ENCODE data around the gene LCLAT1. TPM values are rescaled to one million over a fixed set of nuclear protein-coding genes. Genes with fewer than 3 reads are reported as not detected.

LCLAT1 gene
- total and polyA plus RNA-seq, 2 of the 4 experiments (the other 2 are of a cell fraction), result 7.5 to 11.5 TPM

DNA sequence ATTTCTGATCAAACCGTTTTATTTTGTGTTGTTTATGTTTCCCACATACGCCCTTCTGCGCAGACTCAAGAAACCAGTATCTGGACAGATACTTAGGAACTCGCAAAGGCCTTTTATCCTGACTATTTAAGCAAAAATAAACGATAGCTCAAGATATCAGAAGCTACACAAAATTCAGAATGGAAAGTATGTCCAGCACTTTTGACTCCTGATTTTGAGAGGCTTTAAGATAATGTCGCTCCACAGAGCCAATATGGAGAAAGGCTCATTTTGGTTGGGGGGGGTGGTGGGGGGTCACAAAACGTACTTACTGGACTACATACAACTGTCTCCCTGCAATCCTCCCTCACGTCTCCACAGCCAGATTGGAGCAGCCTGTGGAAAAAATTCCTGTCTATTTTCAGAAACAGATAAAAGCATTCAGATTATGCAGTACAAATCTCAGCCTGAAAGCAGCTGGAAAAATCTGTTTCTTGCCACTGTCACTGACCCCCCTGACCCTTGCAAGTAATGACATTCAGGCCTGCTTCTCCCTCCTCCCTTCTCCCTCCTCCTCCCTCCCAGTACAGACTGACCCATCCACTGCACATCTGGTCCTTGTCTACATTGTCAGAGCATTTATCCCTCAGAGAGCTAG lies 34.9 kb upstream of the LCLAT1 start:
- Histone ChIP-seq H3K79me1 (ENCODE audit: low read depth in 1 of 2, low read length in 2 of 2) (peaks cover 0 to 21% of the 10 kb centered on the region in 2 experiments; a peak in 3 of 4 replicates), H2AFZ (replicated peaks; ENCODE audit: low read length, poor library complexity) (no peak overlapping the region), H2BK15ac (ENCODE audit: low read depth, low read length) (peak overlapping the region; percentile 92; the same call in 2 of the 3 replicates), H3K9me1 (ENCODE audit: insufficient read depth, low read length) (peaks cover 32% of the 10 kb centered on the region), H3K4ac (ENCODE audit: low read depth, low read length) (peak overlapping the region; percentile 73; the same call in 1 of the 2 replicates), H3K27me3 (ENCODE audit: control insufficient read depth, insufficient read depth, low read length) (no peaks in the 10 kb centered on the region), H2BK5ac (ENCODE audit: low read depth, low read length, poor library complexity, severe bottlenecking) (peak overlapping the region; percentile 77), H2AK9ac (replicated peaks; ENCODE audit: low read depth, low read length, poor library complexity) (no peak overlapping the region), H3K27ac (ENCODE audit: insufficient read depth, low read length) (peak overlapping the region; percentile 76; the same call in 1 of the 2 replicates), H2BK120ac (ENCODE audit: low read depth, low read length) (peak overlapping the region; percentile 89), H4K8ac (ENCODE audit: low read depth in 2 of 2, low read length in 2 of 2) (peak overlapping the region; percentile 44 to 80; a peak in 3 of 4 replicates), H3K9ac (ENCODE audit: low read depth, low read length) (peak overlapping the region; percentile 37), H3K23ac (ENCODE audit: low read depth, low read length) (no peak overlapping the region), H4K5ac (ENCODE audit: low read depth, low read length) (peak overlapping the region; percentile 31), H3K18ac (ENCODE audit: low read depth, low read length) (peak overlapping the region; percentile 92), H2BK20ac (ENCODE audit: low read depth, low read length) (peak overlapping the region; percentile 70), H3K9me3 (ENCODE audit: control insufficient read depth, insufficient read depth, low read length) (no peaks in the 10 kb centered on the region), H3K4me1 (ENCODE audit: control insufficient read depth, insufficient read depth, low read length) (peaks cover 44% of the 10 kb centered on the region), H3K56ac (ENCODE audit: extremely low read depth, insufficient read depth, low read length) (no peak overlapping the region), H3K36me3 (ENCODE audit: control insufficient read depth, insufficient read depth, low read length) (no peaks in the 10 kb centered on the region), H3K4me3 (ENCODE audit: insufficient read depth, low read depth, low read length) (no peak overlapping the region), H4K91ac (ENCODE audit: insufficient read depth, low read depth, low read length) (peak overlapping the region; percentile 47), H3K14ac (replicated peaks; ENCODE audit: low read depth, low read length) (peak overlapping the region; percentile 66; the same call in 1 of the 2 replicates), H3K4me2 (ENCODE audit: low read depth, low read length) (no peak overlapping the region), H2AK5ac (ENCODE audit: low read depth, low read length) (peak overlapping the region; percentile 85), H4K20me1 (ENCODE audit: insufficient read depth, low read length) (no peaks in the 10 kb centered on the region)
- no TSS peak for BruUV-seq (replicated peaks)
- intact Hi-C loops (cut with micrococcal nuclease), result loop anchor here (5.0 kb wide), 1 partner anchor 180 kb away; the partner anchor contains the start of gene LBH
- dilution Hi-C loops (cut with HindIII; ENCODE audit: low sequenced_read_pairs, unreplicated experiment), result no loop called here
- ATAC-seq (ENCODE audit: low read depth), result peak; percentile 31
- in situ Hi-C loops (cut with MboI; ENCODE audit: low sequenced_read_pairs), result no loop called here
- DNase-seq, result peak; percentile 21
- TF ChIP-seq RAD21 (IDR thresholded peaks at IDR 0.05; ENCODE audit: low read length) (no peak), RFX5 (IDR thresholded peaks at IDR 0.05; ENCODE audit: low read depth, low read length) (no peak), MAFK (IDR thresholded peaks at IDR 0.05; ENCODE audit: low read depth, low read length) (no peak)
- POLR2A ChIA-PET (ENCODE audit: unreplicated experiment), result interaction anchor here (0.5 kb wide), 1 partner anchor 186 kb away, joined by 5 read pairs; no protein-coding TSS in a partner anchor
- CTCF ChIA-PET, result interaction anchor here (0.6 to 1.5 kb wide), 5 partner anchors 9 to 299 kb away, joined by 3 to 4 read pairs (median 4); no protein-coding TSS in a partner anchor
- 33% methylated on average over 1 of the region's 8 CpGs; no CpG with 5 or more reads in 1 of the 2 experiments for WGBS, 2 experiments (ENCODE audit: extremely low coverage in 2 of 2, insufficient read length in 1 of 2)
